DMS53 treated with DMSO at 0.1 percent for 48 hours (cell line): Measurements from ENCODE around the gene C1D.

Experiments used
- DNase-seq: peaks from one replicate; lab custom pipeline; 2025; ENCODE audit not compliant: unreplicated experiment; lab: John Stamatoyannopoulos, UW

C1D gene, protein sequence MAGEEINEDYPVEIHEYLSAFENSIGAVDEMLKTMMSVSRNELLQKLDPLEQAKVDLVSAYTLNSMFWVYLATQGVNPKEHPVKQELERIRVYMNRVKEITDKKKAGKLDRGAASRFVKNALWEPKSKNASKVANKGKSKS

DNA sequence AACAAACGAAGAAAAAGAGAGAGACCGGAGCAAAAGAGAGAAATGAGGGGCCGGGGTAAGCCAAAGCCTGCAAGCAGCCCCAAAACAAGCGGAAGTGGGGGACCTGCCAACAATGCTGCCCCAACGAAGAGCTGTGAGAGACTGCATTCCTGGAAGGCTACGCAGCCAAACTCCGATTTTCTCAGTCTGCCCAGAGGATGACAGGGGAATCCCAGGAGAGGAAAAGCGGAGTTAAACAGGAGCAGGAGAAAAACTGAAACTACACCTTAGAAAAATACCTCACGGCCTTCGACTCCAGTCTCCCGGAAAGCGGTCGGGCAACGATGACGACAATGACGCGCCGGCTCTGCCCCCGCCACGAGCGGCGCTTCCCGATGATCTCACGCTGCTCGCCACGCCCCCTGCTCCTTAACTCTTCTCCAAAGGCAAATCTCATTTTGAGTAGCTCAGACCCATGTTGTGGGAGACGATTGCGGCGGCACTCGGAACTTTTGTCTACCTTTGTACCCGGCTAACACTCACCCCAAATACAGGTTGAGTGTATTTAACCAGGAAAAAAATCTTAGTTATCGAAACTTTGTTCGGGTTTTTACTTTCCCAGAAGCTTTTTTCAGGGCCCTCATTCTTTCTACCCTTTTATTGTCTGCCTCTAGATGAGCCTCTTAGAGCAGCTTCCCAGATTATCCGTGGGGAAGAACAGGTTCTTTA lies at the start of gene C1D:
Gene C1D, minus strand, starts transcription at position 325 of the 708 bp plus-strand sequence. CDS start 15,694 bp downstream, outside the sequence.
- DNase-seq, result peak; percentile 85

DNA sequence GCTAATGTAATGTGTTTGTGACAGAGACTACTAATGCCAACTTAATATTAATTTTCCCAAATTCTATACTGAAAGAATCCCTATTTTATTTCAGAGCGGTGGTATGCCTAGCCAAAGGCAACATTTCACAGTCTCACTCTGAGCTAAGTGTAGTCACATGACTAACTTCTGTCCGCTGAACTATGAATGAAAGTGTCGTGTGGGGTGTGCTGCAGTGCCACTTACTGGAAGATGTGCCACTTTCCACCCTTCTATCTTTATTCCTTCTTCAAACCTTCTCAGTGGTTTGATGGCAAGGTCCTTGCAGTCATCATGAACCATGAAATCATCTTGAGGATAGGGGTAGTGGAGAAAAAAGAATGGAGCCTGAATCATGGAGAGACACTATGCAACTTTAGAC lies 47.3 kb upstream of the C1D start:
- DNase-seq, result no peak

DNA sequence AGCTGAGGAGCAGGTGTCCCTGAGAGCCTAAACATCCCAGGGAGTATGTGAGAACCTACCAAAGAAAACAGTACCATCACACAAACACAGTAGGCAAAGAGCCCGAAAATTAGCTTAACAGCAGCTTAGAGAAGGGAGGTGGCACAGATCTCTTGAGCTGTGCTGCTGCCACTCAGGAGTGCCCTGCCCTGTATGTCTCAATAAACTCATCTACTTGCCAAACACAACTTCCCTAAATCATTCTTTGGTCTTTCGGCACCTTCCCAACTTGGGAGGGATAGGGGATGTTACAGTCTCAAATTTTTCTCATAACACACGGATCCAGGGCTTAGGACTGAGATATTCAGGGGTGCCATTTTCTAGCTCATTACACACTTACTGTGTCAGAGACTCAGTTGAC lies 45.3 kb upstream of the C1D start:
- DNase-seq, result no peak

DNA sequence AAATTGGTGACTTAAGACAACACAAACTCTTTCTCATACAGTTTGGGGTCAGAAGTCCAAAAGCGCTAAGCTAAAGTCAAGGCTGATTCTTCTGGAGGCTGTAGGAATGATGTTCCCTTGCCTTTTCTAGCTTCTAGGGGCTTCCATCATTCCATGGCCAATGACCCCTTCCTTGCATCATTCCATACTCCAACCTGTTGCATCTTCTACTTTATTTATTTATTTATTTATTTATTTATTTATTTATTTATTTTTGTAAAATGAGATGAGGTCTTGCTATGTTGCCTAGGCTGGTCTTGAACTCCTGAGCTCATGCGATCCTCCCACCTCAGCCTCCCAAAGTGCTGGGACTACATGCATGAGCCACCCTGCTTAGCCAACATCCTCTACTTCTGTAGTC lies 44.7 kb upstream of the C1D start:
- no peak for DNase-seq

DNA sequence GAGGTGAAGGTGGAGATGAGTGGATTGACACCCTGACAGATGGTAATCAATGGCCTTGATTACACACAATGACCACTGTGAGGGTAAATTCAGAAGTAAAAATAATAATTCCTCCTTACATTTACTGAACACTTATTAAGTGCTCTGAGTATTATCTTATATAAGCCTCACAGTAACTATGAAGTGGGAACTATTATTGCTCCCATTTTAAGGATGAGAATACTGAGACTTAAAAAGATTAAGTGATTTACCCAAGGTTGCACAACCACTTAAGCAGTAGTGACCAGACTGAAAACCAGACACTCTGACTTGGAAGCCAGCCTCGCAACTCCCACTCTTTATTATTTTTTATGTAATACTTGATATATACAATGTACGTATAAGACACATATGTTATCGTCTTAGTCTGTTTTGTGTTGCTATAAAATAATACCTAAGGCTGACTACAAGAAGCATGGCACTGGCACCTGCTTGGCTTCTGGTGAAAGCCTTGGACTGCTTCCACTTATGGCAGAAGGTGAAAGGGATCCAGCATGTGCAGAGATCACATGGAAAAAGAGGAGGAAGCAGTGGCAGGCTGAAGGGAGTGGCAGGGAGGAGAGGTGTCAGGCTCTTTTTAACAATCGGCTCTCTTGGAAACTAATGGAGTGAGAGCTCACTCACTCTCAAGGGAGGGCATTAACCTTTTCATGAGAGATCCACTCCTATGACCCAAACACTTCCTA lies 41.5 kb upstream of the C1D start:
- no peak for DNase-seq

DNA sequence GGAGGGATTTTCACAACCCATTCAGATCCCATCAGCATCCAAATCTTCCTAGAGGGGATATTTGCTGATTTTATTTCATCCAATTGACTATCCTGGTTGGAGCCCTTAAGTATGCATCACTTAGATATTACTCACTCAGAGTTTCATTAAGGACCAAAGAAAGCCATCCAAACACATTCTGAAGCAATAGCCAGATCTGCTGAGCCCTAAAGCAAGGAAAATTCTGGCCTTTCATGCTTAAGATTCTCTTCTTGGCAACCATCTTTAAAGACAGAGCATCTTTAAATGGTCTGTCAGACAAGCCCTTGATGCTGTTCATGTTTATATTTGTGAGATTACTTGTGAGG lies 40.9 kb upstream of the C1D start:
- DNase-seq, result no peak

DNA sequence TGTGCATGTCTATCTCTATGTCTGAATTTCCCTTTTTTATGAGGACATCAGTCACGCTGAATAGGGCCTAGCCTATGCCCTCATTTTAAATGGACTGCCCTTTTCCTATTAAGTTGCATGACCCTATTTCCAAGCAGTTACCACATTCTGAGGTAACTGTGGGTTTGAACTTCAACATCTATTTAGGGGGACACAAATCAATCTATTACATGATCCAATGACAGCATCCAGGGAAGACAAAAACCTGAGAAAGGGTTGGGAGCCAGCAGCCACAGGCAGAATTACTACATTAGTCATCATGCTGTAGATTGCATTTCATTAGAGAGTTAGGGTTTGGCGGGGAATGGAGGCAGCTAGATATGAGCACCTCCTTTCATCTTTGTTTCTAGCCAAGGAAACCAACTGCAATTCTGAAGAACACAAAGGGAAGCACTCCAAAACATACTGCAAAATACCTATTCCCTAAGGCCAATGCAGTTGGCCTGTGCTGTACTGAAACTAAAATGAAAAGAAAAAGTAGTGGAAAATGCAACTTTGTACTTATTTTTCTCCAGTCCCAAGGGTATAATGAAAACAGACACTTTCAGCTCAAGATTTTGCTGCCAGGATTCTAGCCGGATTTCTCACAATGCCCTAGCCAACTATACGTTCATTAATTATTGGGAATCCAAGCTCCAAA lies 40.4 kb upstream of the C1D start:
- DNase-seq, result no peak

DNA sequence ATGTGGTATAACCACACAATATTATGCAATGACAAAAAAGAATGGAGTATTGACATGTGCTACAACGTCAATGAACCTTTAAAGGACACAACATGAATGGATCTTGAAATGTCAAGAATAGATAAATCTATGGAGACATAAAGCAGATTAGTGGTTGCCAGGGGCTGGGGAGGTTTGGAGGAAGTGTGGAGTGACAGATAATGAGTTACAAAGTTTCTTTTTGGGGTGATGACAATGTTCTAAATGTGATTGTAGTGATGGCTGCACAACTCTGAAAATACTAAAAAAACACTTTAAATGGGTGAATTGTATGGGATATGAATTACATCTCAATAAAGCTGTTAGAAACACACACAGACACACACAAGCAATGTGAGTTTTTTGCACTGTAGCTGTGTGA lies 37.4 kb upstream of the C1D start:
- DNase-seq, result no peak

DNA sequence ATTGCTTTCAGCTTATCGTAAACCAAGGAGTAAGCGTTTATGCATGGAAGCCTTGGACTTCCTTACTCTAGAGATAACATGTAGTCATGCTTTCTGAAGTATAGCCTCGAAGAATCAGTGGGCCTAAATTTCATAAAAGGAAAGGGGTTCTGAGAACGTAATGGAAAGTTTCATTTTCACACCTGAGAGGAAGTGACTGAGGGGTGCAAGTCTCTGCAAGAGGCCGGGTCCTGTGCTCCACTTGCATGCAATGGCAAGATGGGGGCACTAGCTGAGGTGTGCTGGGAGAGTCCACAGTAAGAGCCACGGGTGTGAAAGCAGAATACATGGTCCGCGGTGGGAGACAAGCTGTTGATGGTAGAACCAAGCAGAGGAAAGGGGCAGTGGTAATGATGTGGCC lies 36.5 kb upstream of the C1D start:
- no peak for DNase-seq

DNA sequence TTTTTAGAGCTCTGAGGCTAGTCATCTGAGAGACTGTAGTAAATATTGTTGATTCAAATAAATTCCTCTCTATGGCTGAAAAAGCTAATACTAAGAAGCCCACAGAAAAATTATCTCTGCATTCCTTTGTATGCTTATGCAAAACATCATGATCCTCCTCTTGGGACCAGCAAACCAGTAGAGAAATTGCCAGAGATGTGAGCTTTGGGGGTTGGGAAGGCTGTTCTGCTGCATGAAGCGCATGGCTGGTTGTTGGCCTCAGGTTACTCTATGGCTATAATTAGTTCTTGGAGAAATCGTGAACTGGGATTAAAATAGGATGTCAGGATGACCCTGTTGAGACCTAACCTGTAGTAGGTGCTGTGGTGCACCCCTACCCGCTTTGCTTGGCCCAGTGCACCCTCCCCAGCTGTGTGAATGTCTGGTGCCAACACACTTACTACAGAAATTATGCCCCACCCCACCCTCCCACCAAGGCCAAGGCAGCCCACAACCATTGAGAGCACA lies 35.5 kb upstream of the C1D start:
- DNase-seq, result no peak

DNA sequence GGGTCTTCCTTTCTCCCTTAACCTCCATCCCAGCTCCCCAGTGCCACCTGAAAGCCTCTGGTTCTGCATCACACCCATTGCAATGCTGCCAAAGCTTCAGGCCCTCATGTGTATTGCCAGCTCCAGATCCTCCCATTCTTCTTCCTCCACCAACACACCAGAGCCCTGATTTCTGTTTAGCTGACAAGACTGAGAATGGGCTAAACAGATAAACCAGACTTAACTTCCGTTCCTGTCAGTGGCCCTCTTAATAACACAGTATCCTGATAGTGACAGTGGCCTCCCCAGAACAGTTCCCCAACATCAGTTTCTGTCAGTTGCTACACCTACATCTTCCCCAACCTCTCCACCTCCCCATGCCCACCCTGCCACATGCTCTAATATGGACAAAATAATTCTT lies 31.3 kb upstream of the C1D start:
- DNase-seq, result no peak

DNA sequence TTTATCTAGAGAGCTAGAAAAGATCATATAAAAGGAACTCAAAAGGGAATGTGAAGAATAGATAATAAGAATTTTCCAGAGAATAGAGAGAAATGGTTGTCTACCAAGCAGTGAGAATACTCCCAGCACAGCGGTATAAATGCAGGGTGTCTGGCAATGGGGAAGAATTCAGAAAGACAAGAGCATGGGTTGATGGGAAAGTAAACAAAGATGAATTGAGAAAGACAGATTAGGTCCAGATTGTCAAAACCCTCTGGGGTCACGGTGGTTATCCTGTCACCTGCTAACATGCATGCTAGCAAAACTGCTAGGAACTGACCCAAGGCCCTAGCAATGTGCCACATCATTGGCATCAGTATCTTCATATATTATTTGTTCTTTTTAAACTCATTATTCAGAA lies 30.8 kb upstream of the C1D start:
- DNase-seq, result no peak

DNA sequence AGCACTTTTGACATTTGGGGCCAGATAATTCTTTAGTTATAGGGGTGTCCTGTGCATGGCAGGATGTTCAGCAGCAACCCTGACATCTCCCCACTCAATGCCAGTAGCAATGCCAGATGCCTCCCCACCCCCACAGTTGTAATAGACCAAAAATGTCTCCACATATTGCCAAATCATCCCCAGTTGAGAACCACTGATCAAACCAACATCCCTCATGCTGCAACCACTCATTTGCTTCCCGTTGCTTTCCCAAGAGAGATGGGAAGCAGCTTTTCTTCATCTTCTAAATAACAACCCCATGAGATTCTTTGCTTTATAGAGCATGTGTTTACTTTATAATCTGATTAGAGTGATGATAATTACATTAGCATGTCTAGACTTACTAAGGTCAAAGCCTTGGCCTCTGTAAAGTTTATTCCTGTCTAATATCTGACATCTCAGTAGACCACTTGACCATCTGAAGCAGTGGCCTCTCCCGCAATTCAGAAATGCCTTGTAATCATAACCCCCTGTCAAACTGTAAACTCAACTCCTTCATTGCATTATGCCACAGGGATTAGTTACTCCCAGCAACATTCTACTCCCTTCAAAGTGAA lies 28.7 kb upstream of the C1D start:
- DNase-seq, result no peak

DNA sequence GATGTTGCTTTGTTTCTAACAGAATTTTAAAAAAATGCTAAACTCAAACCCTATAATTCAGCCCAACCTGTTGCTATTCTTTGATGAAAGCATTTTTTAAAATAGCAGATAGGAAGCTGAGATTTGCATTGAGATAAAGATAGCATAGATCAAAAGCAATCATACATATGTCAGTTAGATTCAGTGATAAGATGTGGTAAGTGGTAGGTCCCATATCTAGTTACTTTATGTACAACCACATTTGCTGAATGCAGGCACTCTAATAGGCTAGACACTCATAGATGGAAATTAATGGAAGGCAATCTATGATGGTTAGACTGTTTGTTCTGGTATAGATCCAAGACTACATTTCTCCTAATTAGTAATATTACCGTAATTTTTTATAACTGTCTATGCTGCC lies 27.2 kb upstream of the C1D start:
- DNase-seq, result no peak

DNA sequence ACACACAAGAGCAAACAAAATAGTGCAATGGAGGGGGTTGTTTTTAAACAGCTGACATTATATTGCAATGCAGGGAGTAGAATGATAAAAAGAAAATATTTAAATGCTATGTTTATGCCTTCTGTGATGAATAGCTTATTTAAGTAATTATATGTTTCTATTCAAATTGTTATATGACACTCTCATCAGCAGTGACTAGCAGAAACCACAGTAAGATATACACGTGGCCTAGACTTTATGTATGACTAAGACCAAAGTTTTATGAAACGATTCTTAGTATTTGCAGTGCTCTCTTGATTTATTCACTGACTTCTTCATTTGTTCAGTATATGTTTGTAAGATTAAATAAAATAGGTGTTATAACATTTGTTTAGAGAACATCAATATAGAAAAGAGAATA lies 26.1 kb upstream of the C1D start:
- no peak for DNase-seq

DNA sequence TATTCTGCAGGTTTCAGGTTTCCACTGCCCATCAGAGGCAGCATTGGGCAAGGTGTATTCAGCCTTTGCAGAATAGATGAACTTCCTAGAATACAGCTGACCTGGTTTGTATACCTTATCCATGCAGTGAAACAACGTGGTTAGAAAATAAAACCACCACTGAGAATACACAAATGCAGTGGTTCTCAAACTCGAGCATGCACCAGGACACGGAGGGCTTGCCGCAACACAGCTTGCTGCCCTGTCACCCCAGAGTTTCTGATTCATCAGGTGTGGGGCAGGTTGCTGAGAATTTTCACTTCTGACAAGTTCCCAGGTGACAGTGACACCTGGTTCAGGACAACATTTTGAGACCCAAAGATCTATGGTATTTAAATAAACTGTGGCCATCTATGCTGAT lies 23.4 kb upstream of the C1D start:
- DNase-seq, result no peak

DNA sequence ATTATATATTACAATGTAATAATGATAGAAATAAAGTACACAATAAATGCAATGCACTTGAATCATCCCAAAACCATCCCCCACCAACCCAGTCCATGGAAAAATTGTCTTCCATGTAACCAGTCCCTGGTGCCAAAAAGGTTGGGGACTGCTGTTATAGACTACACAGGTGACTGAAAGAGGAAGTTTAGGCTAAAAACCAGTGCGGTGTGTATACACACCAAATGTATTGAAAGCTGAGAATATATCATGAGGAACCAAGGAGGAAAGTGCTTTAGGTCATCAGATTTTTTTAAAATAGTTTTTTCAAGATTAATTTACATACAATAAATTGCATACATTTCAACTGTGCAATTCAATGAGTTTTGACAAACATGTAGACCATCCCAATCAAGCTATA lies 20.5 kb upstream of the C1D start:
- no peak for DNase-seq

DNA sequence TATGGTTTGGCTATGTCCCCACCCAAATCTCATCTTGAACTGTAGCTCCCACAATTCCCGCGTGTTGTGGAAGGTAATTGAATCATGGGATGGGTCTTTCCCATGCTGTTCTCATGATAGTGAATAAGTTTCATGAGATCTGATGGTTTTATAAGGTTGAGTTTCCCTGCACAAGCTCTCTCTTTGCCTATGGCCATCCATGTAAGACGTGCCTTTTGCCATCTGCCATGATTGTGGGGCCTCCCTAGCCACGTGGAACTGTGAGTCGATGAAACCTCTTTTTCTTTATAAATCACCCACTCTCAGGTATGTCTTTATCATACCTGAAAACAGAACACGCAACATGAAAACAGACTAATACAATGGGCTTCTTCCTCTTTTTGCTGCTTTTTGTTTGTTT lies 11.2 kb upstream of the C1D start:
- DNase-seq, result no peak

DNA sequence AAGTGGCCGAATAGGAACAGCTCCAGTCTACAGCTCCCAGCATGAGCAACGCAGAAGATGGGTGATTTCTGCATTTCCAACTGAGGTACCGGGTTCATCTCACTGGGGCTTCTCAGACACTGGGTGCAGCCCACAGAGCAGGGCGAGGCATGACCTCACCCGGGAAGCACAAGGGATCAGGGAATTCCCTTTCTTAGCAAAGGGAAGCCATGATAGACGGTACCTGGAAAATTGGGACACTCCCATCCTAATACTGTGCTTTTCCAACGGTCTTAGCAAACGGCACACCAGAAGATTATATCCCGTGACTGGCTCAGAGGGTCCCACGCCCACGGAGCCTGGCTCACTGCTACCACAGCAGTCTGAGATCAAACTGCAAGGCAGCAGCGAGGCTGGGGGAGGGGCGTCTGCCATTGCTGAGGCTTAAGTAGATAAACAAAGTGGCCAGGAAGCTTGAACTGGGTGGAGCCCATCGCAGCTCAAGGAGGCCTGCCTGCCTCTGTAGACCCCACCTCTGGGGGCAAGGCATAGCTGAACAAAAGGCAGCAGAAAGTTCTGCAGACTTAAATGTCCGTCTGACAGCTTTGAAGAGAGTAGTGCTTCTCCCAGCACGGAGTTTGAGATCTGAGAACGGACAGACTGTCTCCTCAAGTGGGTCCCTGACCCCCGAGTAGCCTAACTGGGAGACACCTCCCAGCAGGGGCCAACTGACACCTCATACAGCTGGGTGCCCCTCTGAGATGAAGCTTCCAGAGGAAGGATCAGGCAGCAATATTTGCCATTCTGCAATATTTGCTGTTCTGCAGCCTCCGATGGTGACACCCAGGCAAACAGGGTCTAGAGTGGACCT lies 1.2 kb upstream of the C1D start:
- DNase-seq, result peak; percentile 32

DNA sequence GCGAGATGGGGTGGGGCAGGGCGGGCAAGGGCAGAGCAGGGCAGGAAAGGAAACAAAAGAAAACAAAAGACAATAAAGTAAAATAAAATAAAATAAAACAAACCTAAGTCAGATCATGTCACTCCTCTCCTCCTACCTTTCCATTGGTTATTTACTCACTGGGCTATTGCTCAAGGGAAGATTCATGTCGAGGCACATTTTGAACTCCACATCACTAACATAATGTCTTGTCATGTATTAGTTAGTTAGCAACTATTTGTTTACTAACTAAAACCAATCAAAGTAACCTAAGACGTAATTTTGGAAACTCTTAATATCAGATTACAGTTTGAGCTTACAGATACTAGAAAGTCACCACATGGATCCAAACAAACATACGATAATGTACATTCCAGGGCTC lies 2.2 kb downstream of the C1D start:
- DNase-seq, result no peak
